COLO829 (cell line): ENCODE results near the gene ADARB2.

Experiments
- DNase-seq: peaks from one replicate; pipeline ENCODE4 v3.0.0; 2012; ENCODE audit warnings: low spot score

The ADARB2 gene

GRCh38 chr10:1287487-1287886, 449.8 kb downstream of the ADARB2 start:
- DNase-seq: no peak

- DNase-seq: no peak
Measured at GRCh38 chr10:1284076-1284475, 453.2 kb downstream of the ADARB2 start.

- DNase-seq: no peak
Measured at GRCh38 chr10:1281405-1281782, 455.9 kb downstream of the ADARB2 start.

GRCh38 chr10:1280466-1281404, 456.6 kb downstream of the ADARB2 start:
- DNase-seq: no peak

GRCh38 chr10:1278306-1278705, 459.0 kb downstream of the ADARB2 start:
- DNase-seq: no peak

GRCh38 chr10:1274701-1275544, 462.4 kb downstream of the ADARB2 start:
- no peak for DNase-seq

GRCh38 chr10:1274111-1274661, 463.1 kb downstream of the ADARB2 start:
- no peak for DNase-seq

GRCh38 chr10:1273372-1274105, 463.8 kb downstream of the ADARB2 start:
- no peak for DNase-seq

GRCh38 chr10:1272777-1273161, 464.6 kb downstream of the ADARB2 start:
- DNase-seq: no peak

- no peak for DNase-seq
Measured at GRCh38 chr10:1272079-1272776, 465.1 kb downstream of the ADARB2 start.

GRCh38 chr10:1270906-1271305, 466.4 kb downstream of the ADARB2 start:
- no peak for DNase-seq

- DNase-seq: no peak
Measured at GRCh38 chr10:1270490-1270889, 466.8 kb downstream of the ADARB2 start.

GRCh38 chr10:1268831-1269230, 468.5 kb downstream of the ADARB2 start:
- DNase-seq: no peak

GRCh38 chr10:1267568-1267967, 469.8 kb downstream of the ADARB2 start:
- DNase-seq: no peak

GRCh38 chr10:1267148-1267547, 470.2 kb downstream of the ADARB2 start:
- no peak for DNase-seq

GRCh38 chr10:1266033-1266802, 471.1 kb downstream of the ADARB2 start:
- no peak for DNase-seq

- no peak for DNase-seq
Measured at GRCh38 chr10:1264001-1264400, 473.3 kb downstream of the ADARB2 start.

GRCh38 chr10:1257274-1257673, 480.1 kb downstream of the ADARB2 start:
- DNase-seq: no peak

GRCh38 chr10:1256432-1256725, 480.9 kb downstream of the ADARB2 start:
- no peak for DNase-seq

GRCh38 chr10:1255600-1256431, 481.5 kb downstream of the ADARB2 start:
- DNase-seq: no peak
